Activated T-cell treated with anti-CD3 and anti-CD28 coated beads, Interleukin-2, amount 50 U/mL, for 72 hours (primary cell): ENCODE data around the gene ODF4. TPM values are rescaled to one million over a fixed set of nuclear protein-coding genes. Genes with fewer than 3 reads are reported as not detected.
A peak's percentile ranks its signal among the peaks of the same experiment; 100 is the strongest.
"Not testable (repeated sequence)": the region's sequence is repeated elsewhere in the genome, so short reads cannot be mapped to it uniquely, and the experiment has no call there.

Experiments used
- ATAC-seq, 2 donors: fragments of 150-1000 bp; cut with Tn5 transposase; replicated peaks in 1 of 2; 2 replicates each; pipeline ENCODE4 v1.10.0; 2021; ENCODE audit warnings: moderate library complexity in 2 of 2, mild to moderate bottlenecking in 1 of 2
- DNase-seq, 2 donors: peaks; one replicate each; pipeline ENCODE4 v3.0.0; 2021 to 2022; ENCODE audit warnings: mixed read lengths in 1 of 2
- H3K27ac Mint-ChIP-seq: one replicate; pipeline ENCODE4 v1.8.0; 2022; ENCODE audit warnings: mild to moderate bottlenecking, moderate library complexity, mixed read lengths
- H3K27me3 Mint-ChIP-seq: one replicate; pipeline ENCODE4 v1.8.0; 2022; ENCODE audit warnings: low read depth, mixed read lengths
- H3K36me3 Mint-ChIP-seq, 2 donors: one replicate each; pipeline ENCODE4 v1.8.0; 2022; ENCODE audit warnings: mixed read lengths in 2 of 2, mild to moderate bottlenecking in 1 of 2; ENCODE audit not compliant: insufficient read depth in 2 of 2
- H3K4me1 Mint-ChIP-seq: one replicate; pipeline ENCODE4 v1.8.0; 2022; ENCODE audit warnings: low read depth, mixed read lengths
- H3K4me3 Mint-ChIP-seq, 2 donors: one replicate each; pipeline ENCODE4 v1.8.0; 2022; ENCODE audit warnings: mild to moderate bottlenecking in 2 of 2, mixed read lengths in 2 of 2, moderate library complexity in 2 of 2
- H3K9me3 Mint-ChIP-seq, 2 donors: one replicate each; pipeline ENCODE4 v1.8.0; 2022; ENCODE audit warnings: mixed read lengths in 2 of 2
- total RNA-seq, 2 donors: library from RNA; stranded (reverse); gene quantifications; one replicate each; pipeline ENCODE4 v1.2.3, GENCODE V29; 2022

Gene ODF4
- total RNA-seq, 2 donors from 2014 or later = not detected

- DNase-seq = no peak
- peaks cover 7% of the 10 kb centered on the region for H3K4me1 Mint-ChIP-seq
- no peaks in the 10 kb centered on the region for H3K9me3 Mint-ChIP-seq
- ATAC-seq = no peak
- no peak overlapping the region for H3K4me3 Mint-ChIP-seq
- peak overlapping the region; percentile 29 for H3K27ac Mint-ChIP-seq
- H3K36me3 Mint-ChIP-seq = no peaks in the 10 kb centered on the region
- no peaks in the 10 kb centered on the region for H3K27me3 Mint-ChIP-seq
Observed at GRCh38 chr17:8360751-8361150, 21.1 kb downstream of the ODF4 start.

- no peak overlapping the region for H3K4me3 Mint-ChIP-seq
- DNase-seq = no peak
- no peak overlapping the region for H3K27ac Mint-ChIP-seq
- H3K27me3 Mint-ChIP-seq = no peaks in the 10 kb centered on the region
- no peaks in the 10 kb centered on the region for H3K9me3 Mint-ChIP-seq
- H3K36me3 Mint-ChIP-seq = no peaks in the 10 kb centered on the region
- H3K4me1 Mint-ChIP-seq = peaks cover 7% of the 10 kb centered on the region
- no peak for ATAC-seq
Observed at GRCh38 chr17:8362651-8363332, 23.2 kb downstream of the ODF4 start.

GRCh38 chr17:8365143-8365542 lies 25.5 kb downstream of the ODF4 start:
- Mint-ChIP-seq H3K9me3 (no peaks in the 10 kb centered on the region), H3K27me3 (no peaks in the 10 kb centered on the region), H3K4me3 (no peak overlapping the region), H3K36me3 (peaks cover 0 to 6% of the 10 kb centered on the region in 2 donors), H3K4me1 (no peaks in the 10 kb centered on the region), H3K27ac (no peak overlapping the region)
- ATAC-seq = no peak
- no peak for DNase-seq

- no peak overlapping the region for H3K27ac Mint-ChIP-seq
- ATAC-seq (no peak), DNase-seq (no peak)
- H3K4me3 Mint-ChIP-seq = no peak overlapping the region
- H3K4me1 Mint-ChIP-seq = no peaks in the 10 kb centered on the region
- H3K27me3 Mint-ChIP-seq = no peaks in the 10 kb centered on the region
- no peaks in the 10 kb centered on the region for H3K9me3 Mint-ChIP-seq
- H3K36me3 Mint-ChIP-seq = peaks cover 0 to 6% of the 10 kb centered on the region in 2 donors
Observed at GRCh38 chr17:8366231-8366630, 26.6 kb downstream of the ODF4 start.

GRCh38 chr17:8368193-8368592 lies 28.6 kb downstream of the ODF4 start:
- no peak overlapping the region for H3K27ac Mint-ChIP-seq
- H3K36me3 Mint-ChIP-seq = peaks cover 0 to 6% of the 10 kb centered on the region in 2 donors
- no peak for DNase-seq
- no peaks in the 10 kb centered on the region for H3K4me1 Mint-ChIP-seq
- no peaks in the 10 kb centered on the region for H3K9me3 Mint-ChIP-seq
- no peak overlapping the region for H3K4me3 Mint-ChIP-seq
- no peaks in the 10 kb centered on the region for H3K27me3 Mint-ChIP-seq
- no peak for ATAC-seq

- ATAC-seq = no peak
- H3K4me3 Mint-ChIP-seq = no peak overlapping the region
- no peaks in the 10 kb centered on the region for H3K4me1 Mint-ChIP-seq
- peaks cover 0 to 6% of the 10 kb centered on the region in 2 donors for H3K36me3 Mint-ChIP-seq
- no peak for DNase-seq
- no peaks in the 10 kb centered on the region for H3K9me3 Mint-ChIP-seq
- no peaks in the 10 kb centered on the region for H3K27me3 Mint-ChIP-seq
- H3K27ac Mint-ChIP-seq = peak overlapping the region; percentile 81
Observed at GRCh38 chr17:8369944-8370343, 30.3 kb downstream of the ODF4 start.

- Mint-ChIP-seq H3K4me1 (peaks cover 16% of the 10 kb centered on the region), H3K36me3 (peaks cover 0 to 6% of the 10 kb centered on the region in 2 donors), H3K27me3 (no peaks in the 10 kb centered on the region), H3K4me3 (no peak overlapping the region), H3K27ac (no peak overlapping the region), H3K9me3 (no peaks in the 10 kb centered on the region)
- ATAC-seq = no peak
- DNase-seq = no peak
Observed at GRCh38 chr17:8371786-8372185, 32.1 kb downstream of the ODF4 start.

- no peak overlapping the region for H3K4me3 Mint-ChIP-seq
- H3K36me3 Mint-ChIP-seq = peaks cover 4 to 6% of the 10 kb centered on the region in 2 donors
- no peak overlapping the region for H3K27ac Mint-ChIP-seq
- H3K4me1 Mint-ChIP-seq = peaks cover 22% of the 10 kb centered on the region
- no peaks in the 10 kb centered on the region for H3K9me3 Mint-ChIP-seq
- no peaks in the 10 kb centered on the region for H3K27me3 Mint-ChIP-seq
- ATAC-seq (no peak), DNase-seq (no peak)
Observed at GRCh38 chr17:8372422-8372821, 32.8 kb downstream of the ODF4 start.

GRCh38 chr17:8373856-8374255 lies 34.2 kb downstream of the ODF4 start:
- not testable (repeated sequence) for H3K9me3 Mint-ChIP-seq, H3K27ac Mint-ChIP-seq, H3K27me3 Mint-ChIP-seq

GRCh38 chr17:8375738-8376259 lies 36.2 kb downstream of the ODF4 start:
- DNase-seq = no peak
- peak overlapping the region; percentile 87 to 90 for H3K4me3 Mint-ChIP-seq
- no peaks in the 10 kb centered on the region for H3K27me3 Mint-ChIP-seq
- no peaks in the 10 kb centered on the region for H3K9me3 Mint-ChIP-seq
- H3K27ac Mint-ChIP-seq = peak overlapping the region; percentile 85
- peaks cover 6 to 27% of the 10 kb centered on the region in 2 donors for H3K36me3 Mint-ChIP-seq
- H3K4me1 Mint-ChIP-seq = peaks cover 56% of the 10 kb centered on the region
- peak in 1 of 2 donors; percentile 5 for ATAC-seq

More at GRCh38 chr17:8373856-8374255, 34.2 kb downstream of the ODF4 start:
- not testable (repeated sequence) for ATAC-seq, DNase-seq, H3K4me3 Mint-ChIP-seq
- Mint-ChIP-seq H3K4me1 (peaks cover 36% of the 10 kb centered on the region), H3K36me3 (peaks cover 8 to 14% of the 10 kb centered on the region in 2 donors)

- Mint-ChIP-seq H3K27ac (peak within 1 kb of the TSS; percentile 85), H3K36me3 (peaks cover 9 to 34% of the 10 kb centered on the region in 2 donors), H3K4me1 (peaks cover 62% of the 10 kb centered on the region), H3K4me3 (peak within 1 kb of the TSS; percentile 87 to 90), H3K9me3 (no peaks in the 10 kb centered on the region), H3K27me3 (no peaks in the 10 kb centered on the region)
- ATAC-seq = peak; percentile 98 to 100
- DNase-seq = peak; percentile 94
Observed at GRCh38 chr17:8376271-8377067, 36.8 kb downstream of the ODF4 start, which contains the start of gene KRABD2. KRABD2 (minus strand) TSS chr17:8376704.

- Mint-ChIP-seq H3K4me1 (peaks cover 64% of the 10 kb centered on the region), H3K4me3 (peak overlapping the region; percentile 44 to 87)
Observed at GRCh38 chr17:8377422-8377821, 37.8 kb downstream of the ODF4 start.

GRCh38 chr17:8378117-8378516 lies 38.5 kb downstream of the ODF4 start:
- DNase-seq, ATAC-seq, H3K27me3 Mint-ChIP-seq, H3K9me3 Mint-ChIP-seq: not testable (repeated sequence)
- H3K4me1 Mint-ChIP-seq = peaks cover 69% of the 10 kb centered on the region
- peaks cover 18 to 46% of the 10 kb centered on the region in 2 donors for H3K36me3 Mint-ChIP-seq
- H3K27ac Mint-ChIP-seq = peak overlapping the region; percentile 31
- H3K4me3 Mint-ChIP-seq = peak overlapping the region; percentile 45 to 87

More at GRCh38 chr17:8377422-8377821, 37.8 kb downstream of the ODF4 start:
- H3K9me3 Mint-ChIP-seq = no peaks in the 10 kb centered on the region
- ATAC-seq = no peak
- peaks cover 11 to 39% of the 10 kb centered on the region in 2 donors for H3K36me3 Mint-ChIP-seq
- no peak for DNase-seq
- peak overlapping the region; percentile 31 for H3K27ac Mint-ChIP-seq
- no peaks in the 10 kb centered on the region for H3K27me3 Mint-ChIP-seq
